ENCODE data around the gene KCNQ2. TPM values are rescaled to one million over a fixed set of nuclear protein-coding genes. Genes with fewer than 3 reads are reported as not detected.

The KCNQ2 gene
- total and polyA plus RNA-seq, 2 experiments from 2014 or later: 68.5 to 92.4 TPM

DNA sequence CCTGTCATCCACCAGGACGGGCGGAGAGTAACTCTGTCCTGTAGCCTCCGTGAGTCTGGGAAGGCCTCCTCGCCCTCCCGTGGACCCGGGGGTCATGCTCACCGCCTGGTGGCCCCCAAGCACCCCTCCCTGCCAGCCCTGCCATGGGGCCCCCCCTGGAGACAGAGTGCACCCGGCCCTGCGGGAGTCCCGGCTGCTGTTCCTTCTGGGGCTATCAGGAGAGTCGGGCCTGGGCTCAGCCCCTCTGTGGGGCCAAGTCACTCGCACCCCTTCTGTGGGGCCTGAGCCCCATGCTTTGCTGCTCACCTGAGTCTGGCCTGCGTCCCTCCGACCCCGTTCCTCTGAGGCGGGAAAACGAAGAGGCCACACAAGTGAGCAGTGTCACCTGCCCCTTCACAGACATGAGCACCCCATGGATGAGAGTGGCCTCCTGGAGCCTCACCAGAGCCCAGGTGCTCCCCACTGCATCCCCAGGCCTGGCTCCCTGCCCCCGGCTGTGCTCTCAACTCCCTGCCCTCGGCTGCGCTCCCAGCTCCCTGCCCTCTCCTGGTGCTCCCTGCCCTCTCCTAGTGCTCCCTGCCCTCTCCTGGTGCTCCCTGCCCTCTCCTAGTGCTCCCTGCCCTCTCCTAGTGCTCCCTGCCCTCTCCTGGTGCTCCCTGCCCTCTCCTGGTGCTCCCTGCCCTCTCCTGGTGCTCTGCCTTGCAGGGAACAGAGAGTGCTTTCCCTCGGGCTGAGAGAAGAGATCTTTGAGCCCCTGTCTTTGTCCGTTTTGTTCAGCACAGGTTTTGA, 106.7 kb downstream of the KCNQ2 start:
- H4K20me1 ChIP-seq (replicated peaks; ENCODE audit: insufficient read depth): no peaks in the 10 kb centered on the region
- H3K27me3 ChIP-seq (ENCODE audit: insufficient read depth): peaks cover 12% of the 10 kb centered on the region; the same call in 1 of the 2 replicates
- Mint-ChIP-seq H3K4me3 (no peak overlapping the region; the same call in 2 of the 3 replicates), H3K27ac (no peak overlapping the region), H3K27me3 (ENCODE audit: insufficient read depth, low read depth, poor library complexity) (peaks cover 22% of the 10 kb centered on the region), H3K9me3 (no peaks in the 10 kb centered on the region), H3K36me3 (ENCODE audit: low read depth) (no peaks in the 10 kb centered on the region; the same call in 2 of the 3 replicates), H3K4me1 (peaks cover 18% of the 10 kb centered on the region)
- H3F3A ChIP-seq (replicated peaks; ENCODE audit: low read depth): no peaks in the 10 kb centered on the region
- H2AFZ ChIP-seq: no peak overlapping the region
- H3K27ac ChIP-seq (ENCODE audit: low read depth): no peak overlapping the region
- no peak overlapping the region for H3K4me3 ChIP-seq
- no peak for ATAC-seq
- no peaks in the 10 kb centered on the region for H3K4me1 ChIP-seq (ENCODE audit: insufficient read depth)
- no peak for DNase-seq (ENCODE audit: low spot score)
- H3K4me2 ChIP-seq: no peak overlapping the region
- H3K36me3 ChIP-seq (ENCODE audit: insufficient read depth): no peaks in the 10 kb centered on the region
- no peak for TF ChIP-seq STAT1 (IDR thresholded peaks at IDR 0.05; ENCODE audit: unreplicated experiment)
- no peaks in the 10 kb centered on the region for H3K9me2 ChIP-seq (ENCODE audit: insufficient read depth)
- H3K79me2 ChIP-seq (replicated peaks; ENCODE audit: insufficient read depth): no peaks in the 10 kb centered on the region

- no peaks in the 10 kb centered on the region for H3K4me1 ChIP-seq (ENCODE audit: insufficient read depth)
- no peaks in the 10 kb centered on the region for H3K79me2 ChIP-seq (replicated peaks; ENCODE audit: insufficient read depth)
- Mint-ChIP-seq H3K9me3 (no peaks in the 10 kb centered on the region), H3K4me3 (no peak overlapping the region), H3K27ac (no peak overlapping the region), H3K4me1 (peaks cover 16% of the 10 kb centered on the region), H3K27me3 (ENCODE audit: insufficient read depth, low read depth, poor library complexity) (peaks cover 23% of the 10 kb centered on the region), H3K36me3 (ENCODE audit: low read depth) (no peaks in the 10 kb centered on the region; the same call in 2 of the 3 replicates)
- H3K4me3 ChIP-seq: no peak overlapping the region
- no peak overlapping the region for H2AFZ ChIP-seq
- H3K27me3 ChIP-seq (ENCODE audit: insufficient read depth): peaks cover 18% of the 10 kb centered on the region
- no peaks in the 10 kb centered on the region for H3K36me3 ChIP-seq (ENCODE audit: insufficient read depth)
- no peaks in the 10 kb centered on the region for H3F3A ChIP-seq (replicated peaks; ENCODE audit: low read depth)
- no peak overlapping the region for H3K4me2 ChIP-seq
- no peaks in the 10 kb centered on the region for H4K20me1 ChIP-seq (replicated peaks; ENCODE audit: insufficient read depth)
- no peak overlapping the region for H3K27ac ChIP-seq (ENCODE audit: low read depth)
- no peaks in the 10 kb centered on the region for H3K9me2 ChIP-seq (ENCODE audit: insufficient read depth)
- ATAC-seq: no peak
- DNase-seq (ENCODE audit: low spot score): no peak
- TF ChIP-seq ETS1 (IDR thresholded peaks at IDR 0.05): no peak
- no peak for TF ChIP-seq ZNF114 (CRISPR knock-in tag; IDR thresholded peaks at IDR 0.05)
- TF ChIP-seq STAT1 (IDR thresholded peaks at IDR 0.05; ENCODE audit: unreplicated experiment): no peak
- no peak for TF ChIP-seq REST (IDR thresholded peaks at IDR 0.05; ENCODE audit: unreplicated experiment)
- no peak for TF ChIP-seq NANOG (IDR thresholded peaks at IDR 0.05; ENCODE audit: borderline replicate concordance)
- TF ChIP-seq, protein P1, sequence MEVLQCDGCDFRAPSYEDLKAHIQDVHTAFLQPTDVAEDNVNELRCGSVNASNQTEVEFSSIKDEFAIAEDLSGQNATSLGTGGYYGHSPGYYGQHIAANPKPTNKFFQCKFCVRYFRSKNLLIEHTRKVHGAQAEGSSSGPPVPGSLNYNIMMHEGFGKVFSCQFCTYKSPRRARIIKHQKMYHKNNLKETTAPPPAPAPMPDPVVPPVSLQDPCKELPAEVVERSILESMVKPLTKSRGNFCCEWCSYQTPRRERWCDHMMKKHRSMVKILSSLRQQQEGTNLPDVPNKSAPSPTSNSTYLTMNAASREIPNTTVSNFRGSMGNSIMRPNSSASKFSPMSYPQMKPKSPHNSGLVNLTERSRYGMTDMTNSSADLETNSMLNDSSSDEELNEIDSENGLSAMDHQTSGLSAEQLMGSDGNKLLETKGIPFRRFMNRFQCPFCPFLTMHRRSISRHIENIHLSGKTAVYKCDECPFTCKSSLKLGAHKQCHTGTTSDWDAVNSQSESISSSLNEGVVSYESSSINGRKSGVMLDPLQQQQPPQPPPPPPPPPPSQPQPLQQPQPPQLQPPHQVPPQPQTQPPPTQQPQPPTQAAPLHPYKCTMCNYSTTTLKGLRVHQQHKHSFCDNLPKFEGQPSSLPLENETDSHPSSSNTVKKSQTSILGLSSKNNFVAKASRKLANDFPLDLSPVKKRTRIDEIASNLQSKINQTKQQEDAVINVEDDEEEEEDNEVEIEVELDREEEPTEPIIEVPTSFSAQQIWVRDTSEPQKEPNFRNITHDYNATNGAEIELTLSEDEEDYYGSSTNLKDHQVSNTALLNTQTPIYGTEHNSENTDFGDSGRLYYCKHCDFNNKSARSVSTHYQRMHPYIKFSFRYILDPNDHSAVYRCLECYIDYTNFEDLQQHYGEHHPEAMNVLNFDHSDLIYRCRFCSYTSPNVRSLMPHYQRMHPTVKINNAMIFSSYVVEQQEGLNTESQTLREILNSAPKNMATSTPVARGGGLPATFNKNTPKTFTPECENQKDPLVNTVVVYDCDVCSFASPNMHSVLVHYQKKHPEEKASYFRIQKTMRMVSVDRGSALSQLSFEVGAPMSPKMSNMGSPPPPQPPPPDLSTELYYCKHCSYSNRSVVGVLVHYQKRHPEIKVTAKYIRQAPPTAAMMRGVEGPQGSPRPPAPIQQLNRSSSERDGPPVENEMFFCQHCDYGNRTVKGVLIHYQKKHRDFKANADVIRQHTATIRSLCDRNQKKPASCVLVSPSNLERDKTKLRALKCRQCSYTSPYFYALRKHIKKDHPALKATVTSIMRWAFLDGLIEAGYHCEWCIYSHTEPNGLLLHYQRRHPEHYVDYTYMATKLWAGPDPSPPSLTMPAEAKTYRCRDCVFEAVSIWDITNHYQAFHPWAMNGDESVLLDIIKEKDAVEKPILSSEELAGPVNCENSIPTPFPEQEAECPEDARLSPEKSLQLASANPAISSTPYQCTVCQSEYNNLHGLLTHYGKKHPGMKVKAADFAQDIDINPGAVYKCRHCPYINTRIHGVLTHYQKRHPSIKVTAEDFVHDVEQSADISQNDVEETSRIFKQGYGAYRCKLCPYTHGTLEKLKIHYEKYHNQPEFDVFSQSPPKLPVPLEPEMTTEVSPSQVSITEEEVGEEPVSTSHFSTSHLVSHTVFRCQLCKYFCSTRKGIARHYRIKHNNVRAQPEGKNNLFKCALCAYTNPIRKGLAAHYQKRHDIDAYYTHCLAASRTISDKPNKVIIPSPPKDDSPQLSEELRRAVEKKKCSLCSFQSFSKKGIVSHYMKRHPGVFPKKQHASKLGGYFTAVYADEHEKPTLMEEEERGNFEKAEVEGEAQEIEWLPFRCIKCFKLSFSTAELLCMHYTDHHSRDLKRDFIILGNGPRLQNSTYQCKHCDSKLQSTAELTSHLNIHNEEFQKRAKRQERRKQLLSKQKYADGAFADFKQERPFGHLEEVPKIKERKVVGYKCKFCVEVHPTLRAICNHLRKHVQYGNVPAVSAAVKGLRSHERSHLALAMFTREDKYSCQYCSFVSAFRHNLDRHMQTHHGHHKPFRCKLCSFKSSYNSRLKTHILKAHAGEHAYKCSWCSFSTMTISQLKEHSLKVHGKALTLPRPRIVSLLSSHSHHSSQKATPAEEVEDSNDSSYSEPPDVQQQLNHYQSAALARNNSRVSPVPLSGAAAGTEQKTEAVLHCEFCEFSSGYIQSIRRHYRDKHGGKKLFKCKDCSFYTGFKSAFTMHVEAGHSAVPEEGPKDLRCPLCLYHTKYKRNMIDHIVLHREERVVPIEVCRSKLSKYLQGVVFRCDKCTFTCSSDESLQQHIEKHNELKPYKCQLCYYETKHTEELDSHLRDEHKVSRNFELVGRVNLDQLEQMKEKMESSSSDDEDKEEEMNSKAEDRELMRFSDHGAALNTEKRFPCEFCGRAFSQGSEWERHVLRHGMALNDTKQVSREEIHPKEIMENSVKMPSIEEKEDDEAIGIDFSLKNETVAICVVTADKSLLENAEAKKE (CRISPR knock-in tag; IDR thresholded peaks at IDR 0.05): no peak
- no peak for TF ChIP-seq ZNF331 (CRISPR knock-in tag; IDR thresholded peaks at IDR 0.05; ENCODE audit: low read depth)
- no peak for TF ChIP-seq CREB1 (CRISPR knock-in tag; IDR thresholded peaks at IDR 0.05; ENCODE audit: low read depth)
Measured at GRCh38 chr20:63364801-63365585, 107.5 kb downstream of the KCNQ2 start.

All from GM23338 (cell line).